Renal cortical epithelial cell (primary cell): ENCODE results near the gene AKAP3. TPM values are rescaled to one million over a fixed set of nuclear protein-coding genes. Genes with fewer than 3 reads are reported as not detected.

Experiments
- DNase-seq: peaks from one replicate; pipeline ENCODE4 v3.0.0-alpha.2; 2011; ENCODE audit warnings: low read depth
- total RNA-seq: library from RNA; depleted of rRNA; stranded (reverse); fragments of >200 nt; gene quantifications from 2 replicates; pipeline ENCODE4 v1.2.3, GENCODE V29; 2014

Gene AKAP3
- total RNA-seq, 1 donor from 2014 or later, result 4.4 TPM

- no peak for DNase-seq
These were observed 45.4 kb downstream of the AKAP3 start for GRCh38 chr12:4603421-4603820.

- no peak for DNase-seq
These were observed 53.0 kb downstream of the AKAP3 start for GRCh38 chr12:4595881-4596280.

- no peak for DNase-seq
These were observed 57.6 kb downstream of the AKAP3 start for GRCh38 chr12:4591180-4591687.

- no peak for DNase-seq
These were observed 58.9 kb downstream of the AKAP3 start for GRCh38 chr12:4589941-4590340.

- DNase-seq, result no peak
These were observed 59.9 kb downstream of the AKAP3 start for GRCh38 chr12:4588916-4589315.

- DNase-seq, result no peak
These were observed 61.7 kb downstream of the AKAP3 start for GRCh38 chr12:4587108-4587507.

GRCh38 chr12:4586500-4586899 lies 62.4 kb downstream of the AKAP3 start:
- no peak for DNase-seq

GRCh38 chr12:4584896-4585295 lies 64.0 kb downstream of the AKAP3 start:
- DNase-seq, result no peak

- no peak for DNase-seq
These were observed 64.6 kb downstream of the AKAP3 start for GRCh38 chr12:4584281-4584680.

- no peak for DNase-seq
These were observed 68.6 kb downstream of the AKAP3 start for GRCh38 chr12:4580281-4580688.

- DNase-seq, result peak; percentile 32
These were observed 69.3 kb downstream of the AKAP3 start for GRCh38 chr12:4579305-4580102.

GRCh38 chr12:4572680-4573079 lies 76.2 kb downstream of the AKAP3 start:
- no peak for DNase-seq

GRCh38 chr12:4569261-4569660 lies 79.6 kb downstream of the AKAP3 start:
- no peak for DNase-seq

GRCh38 chr12:4567073-4567881 lies 81.6 kb downstream of the AKAP3 start:
- DNase-seq, result no peak

GRCh38 chr12:4566474-4566873 lies 82.4 kb downstream of the AKAP3 start:
- DNase-seq, result no peak

Other genes with a start within 250 kb of the AKAP3 start
- gene FGF6, start 203.2 kb downstream of the AKAP3 start, total RNA-seq, result not detected in 2 replicates
- 3.1 and 17.4 TPM in 2 replicates for gene RAD51AP1, start 110.2 kb downstream of the AKAP3 start, total RNA-seq
- gene DYRK4, start 86.8 kb downstream of the AKAP3 start, total RNA-seq, result 30.7 and 34.4 TPM in 2 replicates
- 93.1 and 113 TPM in 2 replicates for gene NDUFA9, start 63 bp upstream of the AKAP3 start, total RNA-seq
- gene GALNT8, start 71.3 kb upstream of the AKAP3 start, total RNA-seq, result 0.05 TPM in 1 of 2 replicates, not detected in the other